HUES64 (cell line): Measurements from ENCODE around the gene CNR2.
"Not testable (repeated sequence)": the region's sequence is repeated elsewhere in the genome, so short reads cannot be mapped to it uniquely, and the experiment has no call there.

Source experiments
- H3K27ac ChIP-seq: 2 replicates; pipeline ENCODE4 v1.7.0; 2013; ENCODE audit warnings: low read depth, low read length, inconsistent platforms
- H3K27me3 ChIP-seq: 2 replicates; pipeline ENCODE4 v1.6.1; 2013; ENCODE audit warnings: mild to moderate bottlenecking, low read length; ENCODE audit not compliant: insufficient read depth
- H3K36me3 ChIP-seq: 2 replicates; pipeline ENCODE4 v1.6.1; 2013; ENCODE audit warnings: mild to moderate bottlenecking, low read length; ENCODE audit not compliant: insufficient read depth
- H3K4me1 ChIP-seq: 2 replicates; pipeline ENCODE4 v1.6.1; 2013; ENCODE audit warnings: mild to moderate bottlenecking, low read length, moderate library complexity; ENCODE audit not compliant: insufficient read depth
- H3K4me3 ChIP-seq: 2 replicates; pipeline ENCODE4 v1.5.1; 2013; ENCODE audit warnings: mild to moderate bottlenecking, low read length, moderate library complexity
- H3K9ac ChIP-seq: 2 replicates; pipeline ENCODE4 v1.6.1; 2013; ENCODE audit warnings: mild to moderate bottlenecking, low read depth, low read length
- H3K9me3 ChIP-seq: 2 replicates; pipeline ENCODE4 v1.6.1; 2013; ENCODE audit warnings: low read depth, low read length; ENCODE audit not compliant: insufficient read depth
- WGBS: fragments of 150-250, 120-280 bp; methylation state at CpG from one replicate; pipeline ENCODE4 v1.1.7; 2013; ENCODE audit warnings: missing lambda C conversion rate; 5-methylcytosine and 5-hydroxymethylcytosine counted together

CNR2 gene

GRCh38 chr1:23903754-23904153, 9.4 kb downstream of the CNR2 start:
- H3K27me3 ChIP-seq: peaks cover 44% of the 10 kb centered on the region

GRCh38 chr1:23902321-23903278, 10.6 kb downstream of the CNR2 start:
- Histone ChIP-seq H3K4me1 (peaks cover 6% of the 10 kb centered on the region; the same call in 1 of the 2 replicates), H3K9ac (no peak overlapping the region; the same call in 1 of the 2 replicates), H3K27ac (no peak overlapping the region), H3K4me3 (peak overlapping the region; percentile 47), H3K36me3 (no peaks in the 10 kb centered on the region), H3K27me3 (peaks cover 44% of the 10 kb centered on the region), H3K9me3 (no peaks in the 10 kb centered on the region)
- 21% methylated on average over 92 of the region's 92 CpGs for WGBS

More at GRCh38 chr1:23903754-23904153, 9.4 kb downstream of the CNR2 start:
- Histone ChIP-seq H3K36me3 (no peaks in the 10 kb centered on the region), H3K4me1 (peaks cover 6% of the 10 kb centered on the region; the same call in 1 of the 2 replicates), H3K9ac (no peak overlapping the region), H3K27ac (no peak overlapping the region), H3K9me3 (no peaks in the 10 kb centered on the region), H3K4me3 (no peak overlapping the region; the same call in 1 of the 2 replicates)
- 39% methylated on average over 6 of the region's 6 CpGs for WGBS

GRCh38 chr1:23900017-23900416, 13.1 kb downstream of the CNR2 start:
- H3K4me3 ChIP-seq, H3K4me1 ChIP-seq, H3K36me3 ChIP-seq, H3K27ac ChIP-seq, H3K9me3 ChIP-seq, H3K9ac ChIP-seq: not testable (repeated sequence)
- peaks cover 44% of the 10 kb centered on the region for H3K27me3 ChIP-seq
- 76% methylated on average over 8 of the region's 8 CpGs for WGBS

DNA sequence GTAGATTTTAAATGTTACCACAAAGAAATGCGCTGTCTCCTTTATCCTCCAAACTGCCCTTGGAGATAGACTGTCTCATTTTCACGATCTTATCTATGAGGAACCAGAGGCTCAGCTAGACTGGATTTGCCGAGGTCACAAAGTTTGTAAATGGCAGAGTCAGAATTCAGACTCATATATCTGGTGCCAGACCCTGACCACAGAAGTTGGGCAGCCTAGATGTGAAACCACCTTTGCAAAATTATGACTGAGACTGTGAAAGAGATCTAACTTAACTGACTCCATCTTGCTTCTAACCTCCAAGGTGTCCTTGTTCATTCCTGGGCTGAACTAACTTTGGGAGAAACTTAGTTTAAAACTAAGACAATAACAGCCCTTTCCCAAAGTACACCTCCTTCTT, 14.1 kb downstream of the CNR2 start:
- no peak overlapping the region for H3K4me3 ChIP-seq
- H3K9ac ChIP-seq: no peak overlapping the region
- no peak overlapping the region for H3K27ac ChIP-seq
- H3K27me3 ChIP-seq: peaks cover 34% of the 10 kb centered on the region
- H3K4me1 ChIP-seq: peaks cover 6% of the 10 kb centered on the region; the same call in 1 of the 2 replicates
- H3K9me3 ChIP-seq: no peaks in the 10 kb centered on the region
- H3K36me3 ChIP-seq: no peaks in the 10 kb centered on the region
- 90% methylated on average over 3 of the region's 3 CpGs for WGBS

DNA sequence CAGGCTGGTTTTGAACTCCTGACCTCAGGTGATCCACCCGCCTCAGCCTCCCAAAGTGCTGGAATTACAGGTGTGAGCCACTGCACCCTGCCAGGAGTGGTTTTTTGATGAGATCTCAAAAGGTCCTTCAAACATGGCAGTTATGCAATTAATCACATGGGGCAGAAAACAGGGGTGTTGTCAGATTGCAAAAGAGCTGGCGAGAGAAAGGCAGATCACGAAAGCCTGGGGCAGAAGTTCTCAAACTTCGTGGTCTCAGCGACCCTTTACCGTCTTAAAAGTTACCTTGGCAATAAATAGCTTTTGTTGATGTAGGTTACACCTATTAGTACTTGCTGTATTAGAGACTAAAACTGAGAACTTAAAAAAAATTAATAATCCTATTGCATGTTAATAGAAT, 16.1 kb downstream of the CNR2 start:
- Histone ChIP-seq H3K27me3 (peaks cover 15% of the 10 kb centered on the region), H3K36me3 (no peaks in the 10 kb centered on the region), H3K4me3 (no peak overlapping the region), H3K27ac (no peak overlapping the region), H3K9ac (no peak overlapping the region), H3K9me3 (no peaks in the 10 kb centered on the region), H3K4me1 (no peaks in the 10 kb centered on the region)
- 92% methylated on average over 6 of the region's 6 CpGs for WGBS

- Histone ChIP-seq H3K9ac (no peak overlapping the region), H3K4me1 (no peaks in the 10 kb centered on the region), H3K4me3 (no peak overlapping the region), H3K27ac (no peak overlapping the region), H3K36me3 (no peaks in the 10 kb centered on the region), H3K27me3 (peaks cover 9% of the 10 kb centered on the region), H3K9me3 (no peaks in the 10 kb centered on the region)
- WGBS: 53% methylated on average over 3 of the region's 3 CpGs
Observed at GRCh38 chr1:23896491-23896890, 16.7 kb downstream of the CNR2 start.

GRCh38 chr1:23895993-23896392, 17.2 kb downstream of the CNR2 start:
- Histone ChIP-seq H3K9me3 (no peaks in the 10 kb centered on the region), H3K4me1 (no peaks in the 10 kb centered on the region), H3K27me3 (peaks cover 4% of the 10 kb centered on the region), H3K9ac (no peak overlapping the region), H3K4me3 (no peak overlapping the region), H3K27ac (no peak overlapping the region), H3K36me3 (no peaks in the 10 kb centered on the region)
- 71% methylated on average over 4 of the region's 4 CpGs for WGBS

GRCh38 chr1:23895082-23895481, 18.1 kb downstream of the CNR2 start:
- Histone ChIP-seq H3K9ac (no peak overlapping the region), H3K27ac (no peak overlapping the region), H3K36me3 (no peaks in the 10 kb centered on the region), H3K4me1 (no peaks in the 10 kb centered on the region), H3K4me3 (no peak overlapping the region), H3K9me3 (no peaks in the 10 kb centered on the region), H3K27me3 (no peaks in the 10 kb centered on the region)
- 94% methylated on average over 5 of the region's 5 CpGs for WGBS

DNA sequence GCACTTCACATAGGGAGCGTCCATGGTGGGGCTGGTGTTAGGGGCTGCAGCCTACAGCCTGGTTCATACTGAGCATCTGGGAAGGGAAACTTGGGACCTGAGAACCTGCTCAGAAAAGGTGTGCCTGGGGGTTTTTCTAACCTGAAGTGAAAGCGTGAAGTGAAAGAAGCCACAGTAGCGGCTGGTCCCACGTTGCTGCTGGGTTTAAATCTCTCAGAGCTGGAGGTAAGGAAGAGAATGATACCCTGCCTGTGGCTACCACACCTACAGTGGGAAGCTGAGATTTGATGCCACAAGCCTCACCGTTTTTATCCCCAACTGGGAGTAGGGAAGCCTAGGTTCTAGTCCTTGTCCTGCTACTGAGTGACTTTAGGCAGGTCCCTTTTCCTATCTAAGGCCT, 24.1 kb downstream of the CNR2 start:
- no peak overlapping the region for H3K4me3 ChIP-seq
- H3K9me3 ChIP-seq: no peaks in the 10 kb centered on the region
- 90% methylated on average over 5 of the region's 5 CpGs for WGBS
- no peaks in the 10 kb centered on the region for H3K36me3 ChIP-seq
- no peaks in the 10 kb centered on the region for H3K27me3 ChIP-seq
- no peak overlapping the region for H3K27ac ChIP-seq
- no peaks in the 10 kb centered on the region for H3K4me1 ChIP-seq
- no peak overlapping the region for H3K9ac ChIP-seq

GRCh38 chr1:23885222-23885621, 27.9 kb downstream of the CNR2 start:
- no peaks in the 10 kb centered on the region for H3K9me3 ChIP-seq
- no peak overlapping the region for H3K27ac ChIP-seq
- H3K27me3 ChIP-seq: no peaks in the 10 kb centered on the region
- no peaks in the 10 kb centered on the region for H3K36me3 ChIP-seq
- WGBS: 73% methylated on average over 4 of the region's 4 CpGs
- no peaks in the 10 kb centered on the region for H3K4me1 ChIP-seq
- no peak overlapping the region for H3K9ac ChIP-seq
- no peak overlapping the region for H3K4me3 ChIP-seq

DNA sequence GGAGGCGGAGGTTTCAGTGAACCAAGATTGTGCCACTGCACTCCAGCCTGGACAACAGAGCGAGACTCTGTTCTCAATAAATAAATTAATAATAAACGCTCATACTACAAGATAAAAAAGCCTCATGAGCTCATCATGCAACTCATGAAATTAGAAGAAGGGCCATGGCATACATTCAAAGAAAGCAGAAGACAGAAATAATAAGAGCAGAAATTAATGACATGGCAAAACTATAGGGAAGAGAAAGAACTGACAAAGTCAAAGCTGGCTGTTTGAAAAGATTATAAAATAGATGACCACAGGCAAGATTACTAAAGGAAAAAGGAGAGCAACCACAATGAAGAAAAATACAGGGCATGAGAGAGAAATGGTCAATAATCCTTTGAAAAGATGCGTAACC, 30.4 kb downstream of the CNR2 start:
- H3K9me3 ChIP-seq: peaks cover 17% of the 10 kb centered on the region
- 71% methylated on average over 4 of the region's 4 CpGs for WGBS
- no peak overlapping the region for H3K4me3 ChIP-seq
- H3K9ac ChIP-seq: no peak overlapping the region
- no peaks in the 10 kb centered on the region for H3K27me3 ChIP-seq
- no peaks in the 10 kb centered on the region for H3K36me3 ChIP-seq
- no peaks in the 10 kb centered on the region for H3K4me1 ChIP-seq
- H3K27ac ChIP-seq: no peak overlapping the region
